ENCODE measurements around the gene SIGLEC6.

The SIGLEC6 gene

GRCh38 chr19:51491586-51491985 lies 39.9 kb downstream of the SIGLEC6 start:
- Histone ChIP-seq H3K4me1 (ENCODE audit: insufficient read depth, low read length) (no peaks in the 10 kb centered on the region), H2AFZ (ENCODE audit: low read depth, low read length) (no peak overlapping the region), H3K36me3 (ENCODE audit: insufficient read depth, low read length) (no peaks in the 10 kb centered on the region), H3K9me3 (ENCODE audit: low read length) (no peaks in the 10 kb centered on the region), H3K27me3 (ENCODE audit: insufficient read depth, low read length) (peaks cover 4% of the 10 kb centered on the region), H3K4me3 (ENCODE audit: low read length) (no peak overlapping the region)

- Histone ChIP-seq H3K9me3 (ENCODE audit: low read length) (no peaks in the 10 kb centered on the region), H3K27me3 (ENCODE audit: insufficient read depth, low read length) (peaks cover 2% of the 10 kb centered on the region), H3K4me1 (ENCODE audit: insufficient read depth, low read length) (no peaks in the 10 kb centered on the region), H3K36me3 (ENCODE audit: insufficient read depth, low read length) (no peaks in the 10 kb centered on the region), H3K4me3 (ENCODE audit: low read length) (no peak overlapping the region), H2AFZ (ENCODE audit: low read depth, low read length) (no peak overlapping the region)
These were observed 40.8 kb downstream of the SIGLEC6 start for GRCh38 chr19:51490676-51491075.

GRCh38 chr19:51489113-51489512 lies 42.4 kb downstream of the SIGLEC6 start:
- Histone ChIP-seq H3K27me3 (ENCODE audit: insufficient read depth, low read length) (peaks cover 2% of the 10 kb centered on the region), H3K4me3 (ENCODE audit: low read length) (no peak overlapping the region), H3K9me3 (ENCODE audit: low read length) (no peaks in the 10 kb centered on the region), H3K36me3 (ENCODE audit: insufficient read depth, low read length) (no peaks in the 10 kb centered on the region), H2AFZ (ENCODE audit: low read depth, low read length) (no peak overlapping the region), H3K4me1 (ENCODE audit: insufficient read depth, low read length) (no peaks in the 10 kb centered on the region)

- Histone ChIP-seq H3K4me3 (ENCODE audit: low read length) (no peak overlapping the region), H3K36me3 (ENCODE audit: insufficient read depth, low read length) (no peaks in the 10 kb centered on the region), H3K27me3 (ENCODE audit: insufficient read depth, low read length) (peaks cover 2% of the 10 kb centered on the region), H2AFZ (ENCODE audit: low read depth, low read length) (no peak overlapping the region), H3K9me3 (ENCODE audit: low read length) (no peaks in the 10 kb centered on the region), H3K4me1 (ENCODE audit: insufficient read depth, low read length) (no peaks in the 10 kb centered on the region)
These were observed 43.0 kb downstream of the SIGLEC6 start for GRCh38 chr19:51488491-51488890.

- Histone ChIP-seq H3K4me3 (ENCODE audit: low read length) (no peak overlapping the region), H2AFZ (ENCODE audit: low read depth, low read length) (no peak overlapping the region), H3K4me1 (ENCODE audit: insufficient read depth, low read length) (peaks cover 14% of the 10 kb centered on the region), H3K27me3 (ENCODE audit: insufficient read depth, low read length) (no peaks in the 10 kb centered on the region), H3K9me3 (ENCODE audit: low read length) (no peaks in the 10 kb centered on the region), H3K36me3 (ENCODE audit: insufficient read depth, low read length) (no peaks in the 10 kb centered on the region)
These were observed 45.4 kb downstream of the SIGLEC6 start for GRCh38 chr19:51485960-51486660.

GRCh38 chr19:51480590-51480989 lies 50.9 kb downstream of the SIGLEC6 start:
- Histone ChIP-seq H3K9me3 (ENCODE audit: low read length) (no peaks in the 10 kb centered on the region), H3K27me3 (ENCODE audit: insufficient read depth, low read length) (no peaks in the 10 kb centered on the region)

DNA sequence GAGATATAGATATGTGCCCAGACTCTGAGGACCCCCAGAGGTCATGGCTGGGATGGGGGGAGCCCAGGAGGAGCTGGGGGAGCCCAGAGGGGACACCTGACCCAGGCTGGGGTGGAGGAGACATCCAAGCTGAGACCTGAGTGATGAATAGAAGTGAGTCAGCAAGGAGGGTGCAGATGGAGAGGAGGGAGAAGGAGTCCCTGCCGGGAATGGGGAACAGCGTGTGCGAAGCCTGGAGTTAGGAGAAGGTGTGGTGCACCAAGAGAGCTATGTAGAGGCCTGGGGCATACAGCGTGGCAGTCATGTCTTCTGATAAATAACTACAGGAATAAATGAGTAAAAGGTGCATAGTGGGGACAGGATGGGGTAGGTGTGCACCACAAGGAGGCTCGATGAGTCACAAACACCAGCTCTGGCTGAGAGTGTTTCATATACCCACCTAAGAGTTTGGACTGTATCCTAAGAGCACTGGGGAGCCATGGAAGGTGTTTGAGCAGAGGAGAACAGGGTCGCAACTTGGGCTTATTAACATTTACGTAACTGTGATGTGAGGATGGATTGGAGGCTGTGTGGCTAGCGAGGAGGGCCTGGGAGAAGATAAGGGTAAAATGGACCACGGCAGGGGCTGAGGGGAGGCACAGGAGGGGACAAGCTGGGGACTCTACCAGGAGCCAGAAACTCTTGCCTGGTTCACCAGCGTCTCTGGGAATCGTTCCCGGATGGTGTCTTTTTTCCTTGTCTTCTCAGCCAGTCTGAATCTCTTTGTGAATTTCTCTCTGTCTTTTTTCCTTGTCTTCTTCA lies 51.7 kb downstream of the SIGLEC6 start:
- no peaks in the 10 kb centered on the region for H3K27me3 ChIP-seq (ENCODE audit: insufficient read depth, low read length)
- H2AFZ ChIP-seq (ENCODE audit: low read depth, low read length) = no peak overlapping the region
- H3K4me3 ChIP-seq (ENCODE audit: low read length) = no peak overlapping the region
- peaks cover 14% of the 10 kb centered on the region for H3K4me1 ChIP-seq (ENCODE audit: insufficient read depth, low read length)
- H3K9me3 ChIP-seq (ENCODE audit: low read length) = no peaks in the 10 kb centered on the region
- H3K36me3 ChIP-seq (ENCODE audit: insufficient read depth, low read length) = no peaks in the 10 kb centered on the region

More at GRCh38 chr19:51480590-51480989, 50.9 kb downstream of the SIGLEC6 start:
- Histone ChIP-seq H3K4me3 (ENCODE audit: low read length) (no peak overlapping the region), H3K4me1 (ENCODE audit: insufficient read depth, low read length) (peaks cover 14% of the 10 kb centered on the region), H3K36me3 (ENCODE audit: insufficient read depth, low read length) (no peaks in the 10 kb centered on the region), H2AFZ (ENCODE audit: low read depth, low read length) (no peak overlapping the region)

DNA sequence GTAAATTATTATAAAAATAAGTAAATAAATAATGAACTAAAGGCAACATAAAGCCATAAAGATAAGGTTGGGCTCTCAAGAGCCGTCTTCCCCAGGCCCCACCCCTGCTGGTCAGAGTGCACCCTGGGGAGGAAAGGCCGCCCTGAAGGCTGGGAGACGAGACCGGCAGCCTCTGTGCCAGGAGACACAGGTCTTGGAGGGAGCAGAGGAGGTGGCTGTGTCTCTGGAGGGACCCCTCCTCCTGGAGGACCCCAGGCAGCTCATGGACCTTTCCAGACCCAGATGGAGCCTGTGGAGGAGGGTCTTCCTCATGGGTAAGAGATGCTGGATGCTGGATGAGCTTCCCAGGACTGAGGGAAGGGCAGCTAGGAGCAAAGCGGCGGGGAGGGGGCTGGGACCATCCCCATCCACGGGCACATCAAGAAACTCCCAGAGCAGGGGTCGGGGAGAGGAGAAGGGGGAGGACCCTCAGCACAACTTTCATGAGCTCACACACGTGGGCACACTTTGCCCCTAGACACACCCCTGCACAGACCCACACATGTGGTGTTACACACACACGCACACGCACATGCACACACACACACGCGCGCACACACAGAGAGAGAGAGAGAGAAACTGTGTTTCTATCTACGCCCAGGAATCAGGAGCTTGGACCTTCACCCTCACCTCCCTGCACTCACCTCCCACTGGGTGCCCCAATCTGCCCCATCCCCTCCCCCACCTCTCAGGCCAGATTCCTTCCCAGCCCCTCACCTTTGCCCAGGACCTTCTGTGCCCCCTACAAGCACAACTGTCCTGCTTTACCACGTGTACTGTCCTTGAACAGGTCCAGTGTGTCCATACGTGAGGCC lies 52.9 kb downstream of the SIGLEC6 start, which contains the start of gene CEACAM18:
Gene CEACAM18, plus strand, starts transcription at position 159 of the 854 bp plus-strand sequence.
- no peak within 1 kb of the TSS for H3K4me3 ChIP-seq (ENCODE audit: low read length)
- H3K36me3 ChIP-seq (ENCODE audit: insufficient read depth, low read length) = no peaks in the 10 kb centered on the region
- H3K9me3 ChIP-seq (ENCODE audit: low read length) = no peaks in the 10 kb centered on the region
- peaks cover 14% of the 10 kb centered on the region for H3K4me1 ChIP-seq (ENCODE audit: insufficient read depth, low read length)
- H3K27me3 ChIP-seq (ENCODE audit: insufficient read depth, low read length) = no peaks in the 10 kb centered on the region
- H2AFZ ChIP-seq (ENCODE audit: low read depth, low read length) = no peak within 1 kb of the TSS

GRCh38 chr19:51477344-51477743 lies 54.1 kb downstream of the SIGLEC6 start:
- no peak overlapping the region for H2AFZ ChIP-seq (ENCODE audit: low read depth, low read length)
- H3K9me3 ChIP-seq (ENCODE audit: low read length) = no peaks in the 10 kb centered on the region
- H3K27me3 ChIP-seq (ENCODE audit: insufficient read depth, low read length) = no peaks in the 10 kb centered on the region
- peaks cover 13% of the 10 kb centered on the region for H3K4me1 ChIP-seq (ENCODE audit: insufficient read depth, low read length)
- H3K36me3 ChIP-seq (ENCODE audit: insufficient read depth, low read length) = no peaks in the 10 kb centered on the region
- no peak overlapping the region for H3K4me3 ChIP-seq (ENCODE audit: low read length)

DNA sequence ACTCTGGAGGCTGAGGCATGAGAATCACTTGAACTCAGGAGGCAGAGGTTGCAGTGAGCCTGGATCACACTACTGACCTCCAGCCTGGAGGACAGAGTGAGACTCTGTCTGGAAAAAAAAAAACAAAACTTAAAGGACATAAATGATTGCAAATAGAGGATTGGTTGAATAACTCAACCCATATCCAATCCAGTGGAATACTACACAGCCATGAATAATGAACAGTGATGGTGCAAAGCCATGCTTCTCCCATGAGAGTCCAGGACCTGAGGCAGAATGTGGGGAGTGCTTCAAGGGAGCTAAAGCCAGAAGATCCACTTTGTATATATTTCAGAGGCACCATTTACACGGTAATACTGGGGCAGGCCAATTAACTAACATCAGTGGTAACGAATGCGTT lies 55.3 kb downstream of the SIGLEC6 start:
- peaks cover under 1% of the 10 kb centered on the region for H3K4me1 ChIP-seq (ENCODE audit: insufficient read depth, low read length)
- no peak overlapping the region for H2AFZ ChIP-seq (ENCODE audit: low read depth, low read length)
- H3K9me3 ChIP-seq (ENCODE audit: low read length) = no peaks in the 10 kb centered on the region
- no peaks in the 10 kb centered on the region for H3K36me3 ChIP-seq (ENCODE audit: insufficient read depth, low read length)
- no peaks in the 10 kb centered on the region for H3K27me3 ChIP-seq (ENCODE audit: insufficient read depth, low read length)
- no peak overlapping the region for H3K4me3 ChIP-seq (ENCODE audit: low read length)

DNA sequence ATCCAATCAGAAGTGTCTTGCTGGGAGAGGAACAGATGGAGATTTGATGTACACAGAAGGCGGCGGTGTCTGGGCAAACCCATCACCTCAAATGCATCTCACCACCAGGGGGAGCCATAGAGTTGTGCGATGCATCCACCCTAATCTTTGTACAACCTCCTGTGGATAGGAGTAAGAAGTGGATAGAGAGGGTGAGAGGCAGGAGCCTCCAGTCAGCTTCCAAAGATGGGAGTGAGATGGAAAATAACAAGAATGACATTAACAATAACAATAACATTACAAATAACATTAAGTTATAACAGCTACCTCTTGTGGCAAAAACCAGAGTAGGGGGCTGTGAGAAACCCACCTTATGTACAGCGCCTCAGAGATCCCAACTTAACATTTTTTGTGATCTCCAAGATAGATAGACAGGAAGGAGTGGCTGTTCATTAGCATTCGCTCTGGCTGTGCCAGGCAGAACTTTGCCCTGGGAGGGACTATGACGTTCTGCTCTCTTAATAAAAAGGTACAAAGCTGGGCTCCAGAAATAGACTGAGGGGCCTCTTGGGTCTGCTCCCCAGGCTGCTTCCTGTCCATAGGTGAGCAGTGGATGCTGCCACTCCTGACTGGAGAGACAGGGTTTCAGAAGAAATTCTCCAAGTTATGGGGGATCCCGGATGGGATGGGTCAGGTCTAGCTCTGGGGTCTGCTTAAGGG lies 58.3 kb downstream of the SIGLEC6 start:
- H2AFZ ChIP-seq (ENCODE audit: low read depth, low read length) = no peak overlapping the region
- H3K4me3 ChIP-seq (ENCODE audit: low read length) = no peak overlapping the region
- no peaks in the 10 kb centered on the region for H3K27me3 ChIP-seq (ENCODE audit: insufficient read depth, low read length)
- H3K4me1 ChIP-seq (ENCODE audit: insufficient read depth, low read length) = no peaks in the 10 kb centered on the region
- no peaks in the 10 kb centered on the region for H3K36me3 ChIP-seq (ENCODE audit: insufficient read depth, low read length)
- no peaks in the 10 kb centered on the region for H3K9me3 ChIP-seq (ENCODE audit: low read length)

- no peaks in the 10 kb centered on the region for H3K9me3 ChIP-seq (ENCODE audit: low read length)
- H3K4me3 ChIP-seq (ENCODE audit: low read length) = no peak overlapping the region
- no peak overlapping the region for H2AFZ ChIP-seq (ENCODE audit: low read depth, low read length)
- no peaks in the 10 kb centered on the region for H3K4me1 ChIP-seq (ENCODE audit: insufficient read depth, low read length)
- H3K27me3 ChIP-seq (ENCODE audit: insufficient read depth, low read length) = no peaks in the 10 kb centered on the region
- no peaks in the 10 kb centered on the region for H3K36me3 ChIP-seq (ENCODE audit: insufficient read depth, low read length)
These were observed 58.9 kb downstream of the SIGLEC6 start for GRCh38 chr19:51472607-51473006.
